PC-9 (cell line): ENCODE data around the gene MLST8. TPM values are rescaled to one million over a fixed set of nuclear protein-coding genes. Genes with fewer than 3 reads are reported as not detected.

Source experiments
- BruUV-seq: library from RNA; stranded (reverse); fragments of 400-500 nt; replicated peaks from 2 replicates; lab custom pipeline; 2021; lab: Mats Ljungman, UMichigan
- CTCF ChIA-PET: fragments of 300-600 bp; sonication (Branson Sonifier 250); formaldehyde crosslinking; loops from one replicate; lab custom pipeline; 2022; ENCODE audit warnings: antibody characterized with exemption; lab: Charles Lee
- POLR2A ChIA-PET: fragments of 300-600 bp; sonication (Branson Sonifier 250); formaldehyde crosslinking; loops from one replicate; lab custom pipeline; 2022; ENCODE audit warnings: antibody characterized with exemption; ENCODE audit not compliant: unreplicated experiment; lab: Charles Lee
- DNase-seq, 2 experiments: peaks; one replicate each; pipeline versions ENCODE4 v3.0.0 to v3.0.0-alpha.2; 2015 to 2022; ENCODE audit warnings: mixed read lengths in 1 of 2
- H2AFZ ChIP-seq: fragments of 200-600 bp; sonication (generic); 2 replicates; pipeline ENCODE4 v1.8.1; 2017; ENCODE audit warnings: antibody characterized with exemption
- H3F3A ChIP-seq: fragments of 200-600 bp; sonication (generic); 2 replicates; pipeline ENCODE4 v1.8.1; 2017; ENCODE audit warnings: antibody characterized with exemption, mild to moderate bottlenecking, low read depth; ENCODE audit not compliant: insufficient read depth
- H3K27ac ChIP-seq: fragments of 200-600 bp; sonication (generic); 2 replicates; pipeline ENCODE4 v1.6.1; 2016; ENCODE audit warnings: mixed run types
- H3K27me3 ChIP-seq: fragments of 200-600 bp; sonication (generic); 2 replicates; pipeline ENCODE4 v1.6.1; 2016; ENCODE audit warnings: low read depth, mixed run types; ENCODE audit not compliant: insufficient read depth
- H3K36me3 ChIP-seq: fragments of 200-600 bp; sonication (generic); 2 replicates; pipeline ENCODE4 v1.6.1; 2016; ENCODE audit warnings: low read depth, mixed run types
- H3K4me1 ChIP-seq: fragments of 200-600 bp; sonication (generic); replicated peaks from 2 replicates; pipeline ENCODE4 v1.6.1; 2016; ENCODE audit warnings: mixed run types; ENCODE audit not compliant: insufficient read depth
- H3K4me2 ChIP-seq: fragments of 200-600 bp; sonication (generic); 2 replicates; pipeline ENCODE4 v1.6.1; 2017; ENCODE audit warnings: mixed run types
- H3K4me3 ChIP-seq: fragments of 200-600 bp; sonication (generic); 2 replicates; pipeline ENCODE4 v1.6.1; 2016; ENCODE audit warnings: mixed run types
- H3K79me2 ChIP-seq: fragments of 200-600 bp; sonication (generic); 2 replicates; pipeline ENCODE4 v1.6.1; 2017; ENCODE audit warnings: low read depth, mixed run types
- H3K9me2 ChIP-seq: fragments of 200-600 bp; sonication (generic); 2 replicates; pipeline ENCODE4 v1.8.1; 2017; ENCODE audit warnings: mild to moderate bottlenecking; ENCODE audit not compliant: insufficient read depth
- H3K9me3 ChIP-seq: fragments of 200-600 bp; sonication (generic); 2 replicates; pipeline ENCODE4 v1.8.1; 2016; ENCODE audit warnings: low read depth; ENCODE audit not compliant: insufficient read depth
- H4K20me1 ChIP-seq: fragments of 200-600 bp; sonication (generic); 2 replicates; pipeline ENCODE4 v1.8.1; 2017; ENCODE audit not compliant: insufficient read depth
- EZH2 ChIP-seq: fragments of 200-600 bp; sonication (generic); IDR thresholded peaks from 2 replicates; pipeline ENCODE4 v1.8.0; 2017; ENCODE audit warnings: antibody characterized with exemption, low read depth
- intact Hi-C: fragments of 100-400 bp; cut with micrococcal nuclease; formaldehyde crosslinking; loops from one replicate; pipeline ENCODE4 v1.10.0; 2022; ENCODE audit not compliant: unreplicated experiment
- total RNA-seq: library from RNA; stranded (reverse); gene quantifications from 2 replicates; pipeline ENCODE4 v1.2.3, GENCODE V29; 2021
- TF ChIP-seq, protein P1 (sequence below): fragments of 200-600 bp; sonication (generic); conservative IDR thresholded peaks from 2 replicates; pipeline ENCODE4 v1.6.1; 2017; ENCODE audit warnings: mixed run types, antibody characterized with exemption, mild to moderate bottlenecking, moderate library complexity

The MLST8 gene
- total RNA-seq, 1 experiment from 2014 or later = 66.3 TPM

DNA sequence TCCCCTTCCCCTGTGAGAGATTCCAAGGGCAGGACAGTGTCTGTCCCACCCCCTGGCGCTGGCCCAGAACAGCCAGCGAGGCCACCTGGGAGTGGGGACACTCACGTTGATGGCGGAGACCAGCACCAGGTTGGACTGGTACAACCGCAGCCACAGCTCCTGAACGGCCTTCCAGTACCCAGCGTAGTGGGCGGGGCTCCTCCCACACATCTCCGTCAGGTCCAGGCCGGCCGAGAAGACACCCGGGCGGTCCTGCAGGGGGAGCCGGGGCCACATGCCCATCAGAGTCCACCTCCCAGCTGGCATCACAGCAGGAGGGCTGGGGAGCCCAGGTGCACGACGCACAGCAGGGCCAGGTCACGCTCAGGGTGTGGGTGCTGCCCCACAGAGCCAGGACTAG lies 39.0 kb downstream of the MLST8 start:
- H3K27ac ChIP-seq = no peak overlapping the region
- peaks cover 3% of the 10 kb centered on the region; the same call in 1 of the 2 replicates for H3K4me1 ChIP-seq
- no peak overlapping the region for H2AFZ ChIP-seq
- no peak overlapping the region for H3K4me3 ChIP-seq
- intact Hi-C loops = no loop called here
- no peak for DNase-seq
- H3K4me2 ChIP-seq = no peak overlapping the region
- BruUV-seq = no TSS peak
- peaks cover 23% of the 10 kb centered on the region for H3F3A ChIP-seq
- no peaks in the 10 kb centered on the region for H3K9me3 ChIP-seq
- CTCF ChIA-PET = no interaction called here
- peaks cover 22% of the 10 kb centered on the region for H3K79me2 ChIP-seq
- POLR2A ChIA-PET = no interaction called here
- H3K9me2 ChIP-seq = no peaks in the 10 kb centered on the region
- peaks cover 38% of the 10 kb centered on the region for H4K20me1 ChIP-seq
- no peaks in the 10 kb centered on the region for H3K27me3 ChIP-seq
- TF ChIP-seq, protein P1, sequence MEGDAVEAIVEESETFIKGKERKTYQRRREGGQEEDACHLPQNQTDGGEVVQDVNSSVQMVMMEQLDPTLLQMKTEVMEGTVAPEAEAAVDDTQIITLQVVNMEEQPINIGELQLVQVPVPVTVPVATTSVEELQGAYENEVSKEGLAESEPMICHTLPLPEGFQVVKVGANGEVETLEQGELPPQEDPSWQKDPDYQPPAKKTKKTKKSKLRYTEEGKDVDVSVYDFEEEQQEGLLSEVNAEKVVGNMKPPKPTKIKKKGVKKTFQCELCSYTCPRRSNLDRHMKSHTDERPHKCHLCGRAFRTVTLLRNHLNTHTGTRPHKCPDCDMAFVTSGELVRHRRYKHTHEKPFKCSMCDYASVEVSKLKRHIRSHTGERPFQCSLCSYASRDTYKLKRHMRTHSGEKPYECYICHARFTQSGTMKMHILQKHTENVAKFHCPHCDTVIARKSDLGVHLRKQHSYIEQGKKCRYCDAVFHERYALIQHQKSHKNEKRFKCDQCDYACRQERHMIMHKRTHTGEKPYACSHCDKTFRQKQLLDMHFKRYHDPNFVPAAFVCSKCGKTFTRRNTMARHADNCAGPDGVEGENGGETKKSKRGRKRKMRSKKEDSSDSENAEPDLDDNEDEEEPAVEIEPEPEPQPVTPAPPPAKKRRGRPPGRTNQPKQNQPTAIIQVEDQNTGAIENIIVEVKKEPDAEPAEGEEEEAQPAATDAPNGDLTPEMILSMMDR = no peak
- no peak for TF ChIP-seq EZH2
- no peaks in the 10 kb centered on the region; the same call in none of the 2 replicates for H3K36me3 ChIP-seq

DNA sequence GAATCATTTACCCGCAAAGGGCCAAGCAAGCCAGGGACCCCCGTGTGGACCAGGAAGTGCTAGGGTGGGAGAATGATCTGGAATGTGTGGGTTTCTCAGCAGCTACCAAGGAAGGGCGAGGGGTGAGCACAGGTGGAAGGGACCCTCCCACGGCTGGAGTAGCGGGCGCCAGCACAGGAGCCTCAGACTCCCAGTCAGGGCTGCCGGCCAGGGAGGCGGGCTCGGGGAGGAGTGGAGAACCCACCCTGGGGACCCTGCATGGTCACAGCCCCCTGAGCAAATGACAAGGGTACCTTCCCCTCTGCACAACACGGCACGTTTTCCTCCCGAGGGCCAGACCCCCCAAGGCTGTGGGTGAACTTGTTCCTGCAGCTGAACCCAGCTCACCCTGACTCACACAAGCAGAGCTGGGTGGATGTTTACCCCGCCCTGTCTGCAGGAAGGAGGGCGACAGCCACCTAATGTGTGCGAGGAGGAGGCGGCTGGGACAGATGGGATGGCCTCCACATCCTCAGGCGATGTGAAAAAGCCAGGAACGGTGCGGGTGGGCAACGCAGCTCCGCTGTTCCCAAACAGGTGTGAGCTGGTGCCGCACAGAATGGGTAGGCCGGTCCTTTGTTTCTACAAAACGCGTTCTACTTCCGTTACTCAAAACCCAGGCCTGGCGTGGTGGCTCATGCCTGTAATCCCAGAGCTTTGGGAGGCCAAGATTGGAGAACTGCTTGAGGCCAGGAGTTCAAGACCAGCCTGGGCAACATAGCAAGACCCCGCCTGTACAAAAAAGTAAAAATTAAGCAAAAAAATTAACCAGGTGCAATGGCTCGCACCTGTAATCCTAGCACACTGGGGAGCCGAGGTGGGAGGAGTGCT lies 39.9 kb downstream of the MLST8 start:
- intact Hi-C loops = no loop called here
- peaks cover 4% of the 10 kb centered on the region; the same call in 1 of the 2 replicates for H3K4me1 ChIP-seq
- H3K4me3 ChIP-seq = no peak overlapping the region
- ChIA-PET CTCF (no interaction called here), POLR2A (no interaction called here)
- no peak overlapping the region for H2AFZ ChIP-seq
- TF ChIP-seq EZH2 = no peak
- TF ChIP-seq, protein P1 = no peak
- H4K20me1 ChIP-seq = peaks cover 32% of the 10 kb centered on the region
- no peak overlapping the region for H3K4me2 ChIP-seq
- H3F3A ChIP-seq = peaks cover 18% of the 10 kb centered on the region
- H3K27me3 ChIP-seq = no peaks in the 10 kb centered on the region
- H3K79me2 ChIP-seq = peaks cover 30% of the 10 kb centered on the region
- DNase-seq = no peak
- H3K36me3 ChIP-seq = no peaks in the 10 kb centered on the region; the same call in none of the 2 replicates
- H3K9me2 ChIP-seq = no peaks in the 10 kb centered on the region
- H3K27ac ChIP-seq = no peak overlapping the region
- BruUV-seq = no TSS peak
- no peaks in the 10 kb centered on the region for H3K9me3 ChIP-seq

DNA sequence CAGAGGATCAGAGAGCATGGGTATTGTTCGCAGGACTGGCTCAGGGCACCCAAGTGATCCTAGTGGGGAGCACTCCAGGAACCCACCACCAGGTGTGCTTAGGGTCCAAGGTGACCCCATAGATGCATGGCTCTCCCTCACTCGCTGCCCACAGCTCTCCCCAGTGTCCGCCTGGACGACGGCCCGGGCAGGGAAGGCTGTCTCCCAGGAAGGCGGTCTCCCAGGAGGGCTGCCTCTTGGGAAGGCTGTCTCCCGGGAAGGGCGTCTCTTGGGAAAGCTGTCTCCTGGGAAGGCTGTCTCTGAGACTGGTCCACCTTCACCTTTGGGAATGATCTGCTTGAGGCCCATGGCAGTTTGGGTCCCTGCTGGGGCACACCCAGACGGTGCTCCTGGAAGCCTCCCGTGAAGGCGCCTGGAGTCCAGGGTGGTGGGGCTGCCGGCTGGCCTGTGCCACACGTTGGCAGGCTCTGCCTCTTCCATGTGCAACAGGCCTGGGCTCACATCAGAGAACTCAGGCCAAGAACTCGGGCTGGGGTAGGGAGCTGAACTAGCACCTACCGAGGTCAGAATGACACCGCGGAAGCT lies 41.1 kb downstream of the MLST8 start:
- Histone ChIP-seq H3K4me2 (no peak overlapping the region), H4K20me1 (peaks cover 32% of the 10 kb centered on the region), H3K4me1 (peaks cover 4% of the 10 kb centered on the region; the same call in 1 of the 2 replicates), H3K79me2 (peaks cover 36% of the 10 kb centered on the region), H3F3A (peaks cover 17% of the 10 kb centered on the region; the same call in 1 of the 2 replicates), H3K27ac (no peak overlapping the region), H3K27me3 (no peaks in the 10 kb centered on the region), H2AFZ (no peak overlapping the region), H3K36me3 (no peaks in the 10 kb centered on the region; the same call in none of the 2 replicates), H3K4me3 (no peak overlapping the region), H3K9me2 (no peaks in the 10 kb centered on the region), H3K9me3 (no peaks in the 10 kb centered on the region)
- no TSS peak for BruUV-seq
- ChIA-PET CTCF (no interaction called here), POLR2A (interaction anchor here (0.6 kb wide), 1 partner anchor 23 kb away, joined by 3 read pairs; no protein-coding TSS in a partner anchor)
- TF ChIP-seq, protein P1 = no peak
- DNase-seq = no peak
- intact Hi-C loops = no loop called here
